HEK293T (cell line): ENCODE data around the gene PRR23A.

Source experiments
- CTCF ChIA-PET: fragments of 350-600 bp; formaldehyde crosslinking; extraction: SDS; loops from one replicate; lab custom pipeline; 2021; ENCODE audit warnings: antibody characterized with exemption, inconsistent platforms; lab: Yijun Ruan, JAX
- POLR2A ChIA-PET: fragments of 350-600 bp; formaldehyde crosslinking; extraction: SDS; loops from one replicate; lab custom pipeline; 2020; ENCODE audit warnings: antibody characterized with exemption, inconsistent platforms; lab: Yijun Ruan, JAX
- DNase-seq: peaks from one replicate; pipeline ENCODE4 v3.0.0; 2012; ENCODE audit warnings: mixed read lengths; ENCODE audit errors: extremely low spot score
- ARNT ChIP-seq: fragments of 450-650 bp; IDR thresholded peaks from 2 replicates; pipeline ENCODE4 v1.6.1; 2017; ENCODE audit warnings: mild to moderate bottlenecking
- BHLHE40 ChIP-seq: fragments of 450-650 bp; IDR thresholded peaks from 2 replicates; pipeline ENCODE4 v1.6.1; 2016; ENCODE audit warnings: mild to moderate bottlenecking, moderate library complexity, borderline replicate concordance
- CTBP1 ChIP-seq: fragments of 450-650 bp; IDR thresholded peaks from 2 replicates; pipeline ENCODE4 v1.6.1; 2016; ENCODE audit warnings: borderline replicate concordance
- ELF4 ChIP-seq: fragments of 450-650 bp; IDR thresholded peaks from 2 replicates; pipeline ENCODE4 v1.6.1; 2017; ENCODE audit warnings: antibody characterized with exemption
- FOXA1 ChIP-seq: fragments of 450-650 bp; IDR thresholded peaks from 2 replicates; pipeline ENCODE4 v1.6.1; 2016; ENCODE audit warnings: mild to moderate bottlenecking
- FOXK2 ChIP-seq: fragments of 450-650 bp; IDR thresholded peaks from 2 replicates; pipeline ENCODE4 v1.6.1; 2016; ENCODE audit warnings: mild to moderate bottlenecking
- FOXM1 ChIP-seq: fragments of 450-650 bp; IDR thresholded peaks from 2 replicates; pipeline ENCODE4 v1.6.1; 2017; ENCODE audit warnings: mild to moderate bottlenecking, borderline replicate concordance
- HDGF ChIP-seq: fragments of 450-650 bp; IDR thresholded peaks from 2 replicates; pipeline ENCODE4 v1.6.1; 2017; ENCODE audit warnings: antibody characterized with exemption, borderline replicate concordance
- L3MBTL2 ChIP-seq: fragments of 450-650 bp; conservative IDR thresholded peaks from 2 replicates; pipeline ENCODE4 v1.6.1; 2016; ENCODE audit warnings: mild to moderate bottlenecking
- LEF1 ChIP-seq: fragments of 450-650 bp; IDR thresholded peaks from 2 replicates; pipeline ENCODE4 v1.6.1; 2017; ENCODE audit warnings: mild to moderate bottlenecking, borderline replicate concordance
- NFRKB ChIP-seq: fragments of 450-650 bp; IDR thresholded peaks from 2 replicates; pipeline ENCODE4 v1.6.1; 2016; ENCODE audit warnings: mild to moderate bottlenecking, moderate library complexity
- SP1 ChIP-seq: fragments of 450-650 bp; IDR thresholded peaks from 2 replicates; pipeline ENCODE4 v1.6.1; 2017
- SUZ12 ChIP-seq: fragments of 450-650 bp; IDR thresholded peaks from 2 replicates; pipeline ENCODE4 v1.6.1; 2016; ENCODE audit warnings: mild to moderate bottlenecking
- TARDBP ChIP-seq: fragments of 450-650 bp; IDR thresholded peaks from 2 replicates; pipeline ENCODE4 v1.6.1; 2016
- ZNF384 ChIP-seq: fragments of 450-650 bp; IDR thresholded peaks from 2 replicates; pipeline ENCODE4 v1.6.1; 2016
- TF ChIP-seq, protein P1 (sequence below): fragments of 450-650 bp; IDR thresholded peaks from 2 replicates; pipeline ENCODE4 v1.6.1; 2016

PRR23A gene

DNA sequence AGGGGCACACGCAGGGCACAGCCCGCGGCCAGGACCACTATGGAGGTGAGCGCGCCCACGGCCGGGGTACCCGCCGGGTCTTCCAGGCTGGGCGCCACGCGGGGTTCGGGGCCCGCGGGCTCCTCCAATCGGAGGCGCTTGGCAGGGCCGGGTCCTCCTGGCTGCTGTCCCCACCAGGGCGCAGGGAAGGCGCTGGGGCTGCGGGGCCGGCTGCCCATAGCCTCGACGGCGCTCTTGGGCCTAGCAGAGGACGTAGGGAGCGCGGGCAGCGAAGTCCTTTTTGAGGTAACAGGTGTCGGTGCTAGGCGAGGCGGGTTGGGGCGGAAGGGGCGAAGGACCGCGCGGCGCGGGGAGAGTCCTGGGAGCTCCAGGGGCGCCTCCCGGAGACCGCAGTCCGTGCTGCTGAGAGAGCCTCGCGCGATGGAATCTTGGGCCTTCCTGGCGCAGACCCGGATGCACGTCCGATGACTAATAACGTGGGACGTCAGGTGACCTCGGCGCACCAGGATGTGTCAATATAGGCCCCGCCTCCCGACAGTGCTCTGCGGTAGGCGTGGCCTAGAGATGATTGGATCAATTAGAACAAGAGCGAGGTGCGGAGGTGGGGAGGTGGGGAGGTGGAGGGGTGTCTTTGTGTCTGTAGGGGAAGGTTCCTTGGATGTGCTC, at the start of gene PRR23A:
TSS of gene PRR23A (minus strand) at position 218 of the 666 bp plus-strand sequence. CDS start at position 218, 0 bp downstream.
- CTCF ChIA-PET: no interaction called here
- POLR2A ChIA-PET: no interaction called here
- TF ChIP-seq ARNT: no peak
- TF ChIP-seq TARDBP: no peak
- TF ChIP-seq BHLHE40: no peak
- no peak for TF ChIP-seq HDGF
- TF ChIP-seq SUZ12: no peak
- TF ChIP-seq LEF1: no peak
- no peak for TF ChIP-seq L3MBTL2
- TF ChIP-seq ELF4: no peak
- no peak for TF ChIP-seq FOXA1
- TF ChIP-seq CTBP1: no peak
- no peak for TF ChIP-seq NFRKB
- TF ChIP-seq ZNF384: no peak
- TF ChIP-seq SP1: no peak
- TF ChIP-seq FOXK2: no peak
- TF ChIP-seq, protein P1, sequence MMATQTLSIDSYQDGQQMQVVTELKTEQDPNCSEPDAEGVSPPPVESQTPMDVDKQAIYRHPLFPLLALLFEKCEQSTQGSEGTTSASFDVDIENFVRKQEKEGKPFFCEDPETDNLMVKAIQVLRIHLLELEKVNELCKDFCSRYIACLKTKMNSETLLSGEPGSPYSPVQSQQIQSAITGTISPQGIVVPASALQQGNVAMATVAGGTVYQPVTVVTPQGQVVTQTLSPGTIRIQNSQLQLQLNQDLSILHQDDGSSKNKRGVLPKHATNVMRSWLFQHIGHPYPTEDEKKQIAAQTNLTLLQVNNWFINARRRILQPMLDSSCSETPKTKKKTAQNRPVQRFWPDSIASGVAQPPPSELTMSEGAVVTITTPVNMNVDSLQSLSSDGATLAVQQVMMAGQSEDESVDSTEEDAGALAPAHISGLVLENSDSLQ: no peak
- TF ChIP-seq FOXM1: no peak
- no peak for DNase-seq

DNA sequence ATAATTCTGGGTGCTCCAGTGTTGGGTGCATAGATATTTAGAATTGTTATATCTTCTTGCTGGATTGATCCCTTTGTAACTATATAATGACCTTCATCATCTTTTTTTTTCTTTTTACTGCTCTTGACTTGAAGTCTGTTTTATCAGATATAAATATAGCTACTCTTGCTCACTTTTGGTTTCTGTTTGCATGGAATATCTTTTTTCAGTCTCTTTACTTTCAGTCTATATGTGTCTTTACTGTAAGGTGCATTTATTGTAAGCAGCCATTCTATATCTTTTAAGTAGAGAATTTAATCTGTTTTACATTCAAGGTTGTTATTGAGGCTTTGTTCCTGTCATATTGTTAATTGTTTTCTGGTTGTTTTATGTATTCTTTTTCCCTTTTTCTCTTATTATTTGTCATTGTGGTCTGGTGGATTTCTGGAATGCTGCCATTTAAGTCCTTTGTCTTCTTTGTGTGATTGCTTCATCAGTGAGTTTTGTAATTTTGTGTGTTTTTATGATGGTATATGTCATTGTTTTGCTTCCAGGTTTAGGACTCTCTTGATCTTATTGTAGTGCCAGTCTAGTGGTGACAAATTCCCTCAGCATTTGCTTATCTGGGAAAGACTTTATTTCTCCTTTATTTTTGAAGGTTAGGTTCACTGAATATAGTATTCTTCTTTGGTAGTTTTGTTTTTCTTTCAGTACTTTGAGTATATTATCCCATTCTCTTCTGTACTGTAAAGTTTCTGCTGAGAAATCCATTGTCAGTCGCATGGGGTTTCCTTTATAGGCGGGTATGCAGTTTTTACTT, 46.9 kb upstream of the PRR23A start:
- no peak for DNase-seq
- TF ChIP-seq ZNF384 (no peak), FOXM1 (no peak), CTBP1 (no peak), L3MBTL2 (no peak), FOXK2 (no peak), BHLHE40 (no peak), TARDBP (no peak), ELF4 (no peak), ARNT (no peak), FOXA1 (no peak), LEF1 (no peak), SUZ12 (no peak), SP1 (no peak), HDGF (no peak), NFRKB (no peak)
- TF ChIP-seq, protein P1: no peak
- ChIA-PET POLR2A (no interaction called here), CTCF (no interaction called here)

DNA sequence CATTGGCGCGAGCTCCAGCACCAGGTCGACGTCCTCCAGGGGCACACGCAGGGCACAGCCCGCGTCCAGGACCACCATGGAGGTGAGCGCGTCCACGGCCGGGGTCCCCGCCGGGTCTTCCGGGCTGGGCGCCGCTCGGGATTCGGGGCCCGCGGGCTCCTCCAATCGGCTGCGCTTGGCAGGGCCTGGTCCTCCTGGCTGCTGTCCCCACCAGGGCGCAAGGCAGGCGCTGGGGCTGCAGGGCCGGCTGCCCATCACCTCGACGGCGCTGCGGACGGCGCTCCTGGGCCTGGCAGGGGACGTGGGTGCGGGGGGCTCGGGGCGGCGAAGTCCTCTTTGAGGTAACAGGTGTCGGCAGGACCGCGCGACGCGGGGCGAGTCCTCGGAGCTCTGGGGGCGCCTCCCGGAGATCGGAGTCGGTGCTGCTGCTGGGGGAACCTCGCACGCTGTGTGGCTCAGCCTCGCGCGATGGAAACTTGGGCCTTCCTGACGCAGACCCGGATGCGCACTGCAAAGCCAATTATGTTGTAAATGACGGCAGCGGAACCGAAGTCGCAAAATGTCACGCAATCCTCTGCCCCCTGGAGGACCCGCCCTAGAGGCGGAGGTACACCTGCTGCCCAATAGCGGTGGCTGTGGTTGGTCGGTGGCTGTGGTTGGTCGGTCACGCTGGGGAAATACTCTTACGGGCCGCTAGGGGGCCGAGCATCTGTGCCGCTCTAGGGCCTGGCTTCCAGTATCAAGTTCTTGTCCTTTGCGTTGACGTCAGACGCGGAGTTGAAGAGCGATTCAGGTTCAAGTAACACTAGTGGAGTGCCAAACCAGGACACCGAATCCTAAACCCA, 38.5 kb upstream of the PRR23A start, which contains the start of gene PRR23C:
TSS of gene PRR23C (minus strand) at position 527 of the 845 bp plus-strand sequence. CDS start at position 255, 272 bp downstream.
- CTCF ChIA-PET: no interaction called here
- POLR2A ChIA-PET: no interaction called here
- TF ChIP-seq SUZ12: no peak
- no peak for TF ChIP-seq L3MBTL2
- no peak for TF ChIP-seq FOXM1
- TF ChIP-seq NFRKB: no peak
- TF ChIP-seq SP1: no peak
- no peak for TF ChIP-seq BHLHE40
- no peak for TF ChIP-seq LEF1
- TF ChIP-seq, protein P1: no peak
- no peak for TF ChIP-seq FOXA1
- DNase-seq: no peak

DNA sequence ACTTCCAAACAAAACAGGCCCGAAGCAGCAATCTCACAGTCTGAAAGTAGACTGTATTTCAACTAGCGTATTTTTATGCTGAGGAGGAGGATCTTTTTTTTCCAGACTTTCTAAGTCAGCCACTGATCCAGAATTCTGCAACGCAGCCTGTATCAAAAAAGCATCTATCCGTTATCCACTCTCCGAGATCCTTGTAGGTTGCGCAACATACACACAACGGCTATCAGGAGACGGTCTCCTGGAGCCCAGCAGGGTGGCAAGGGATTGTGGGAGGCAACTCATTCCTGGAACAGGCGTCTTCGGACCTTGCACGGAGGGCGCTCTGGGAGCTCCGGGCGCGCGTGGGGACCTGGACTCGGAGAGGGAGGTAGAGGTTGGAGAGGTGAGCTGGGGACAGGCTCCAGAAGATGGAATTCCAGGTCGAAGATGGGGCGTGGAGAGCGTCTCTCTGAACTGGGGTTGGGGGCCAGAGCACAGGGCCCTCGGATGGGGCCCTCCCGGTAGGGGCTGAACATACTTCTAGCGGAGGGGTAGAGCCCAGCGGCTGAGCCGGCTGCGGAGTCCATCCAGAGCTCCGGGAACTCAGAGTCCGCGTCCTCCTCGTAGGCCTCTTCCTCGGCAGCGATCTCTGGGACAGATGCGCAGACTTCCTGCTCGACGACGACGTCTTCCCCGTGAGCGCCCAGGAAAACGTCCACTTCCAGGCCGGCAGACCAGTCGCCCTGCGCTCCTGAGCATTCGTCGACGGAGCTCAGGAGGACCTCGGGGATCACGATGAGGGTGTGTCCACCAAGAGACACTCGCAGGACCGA, 37.7 kb upstream of the PRR23A start:
- no peak for DNase-seq
- CTCF ChIA-PET: no interaction called here
- TF ChIP-seq L3MBTL2: no peak
- no peak for TF ChIP-seq ZNF384
- TF ChIP-seq ELF4: no peak
- TF ChIP-seq FOXM1: no peak
- TF ChIP-seq LEF1: no peak
- no peak for TF ChIP-seq BHLHE40
- TF ChIP-seq HDGF: no peak
- TF ChIP-seq TARDBP: no peak
- TF ChIP-seq, protein P1: no peak
- no peak for TF ChIP-seq NFRKB
- no peak for TF ChIP-seq FOXK2
- POLR2A ChIA-PET: no interaction called here
